GM12865 (cell line): ENCODE measurements around the gene PNLIPRP1.

Experiments
- DNase-seq: peaks from one replicate; pipeline ENCODE4 v3.0.0; 2010; ENCODE audit warnings: low read depth
- H3K4me3 ChIP-seq: 2 replicates; pipeline ENCODE4 v1.5.1; 2011; ENCODE audit warnings: mild to moderate bottlenecking, low read depth, low read length, control low read depth
- TF ChIP-seq, protein P1 (sequence below): IDR thresholded peaks from 2 replicates; pipeline ENCODE4 v1.5.1; 2011; ENCODE audit warnings: low read length, control low read depth, low read depth, inconsistent platforms; ENCODE audit not compliant: insufficient read depth; ENCODE audit errors: missing control alignments

The PNLIPRP1 gene

DNA sequence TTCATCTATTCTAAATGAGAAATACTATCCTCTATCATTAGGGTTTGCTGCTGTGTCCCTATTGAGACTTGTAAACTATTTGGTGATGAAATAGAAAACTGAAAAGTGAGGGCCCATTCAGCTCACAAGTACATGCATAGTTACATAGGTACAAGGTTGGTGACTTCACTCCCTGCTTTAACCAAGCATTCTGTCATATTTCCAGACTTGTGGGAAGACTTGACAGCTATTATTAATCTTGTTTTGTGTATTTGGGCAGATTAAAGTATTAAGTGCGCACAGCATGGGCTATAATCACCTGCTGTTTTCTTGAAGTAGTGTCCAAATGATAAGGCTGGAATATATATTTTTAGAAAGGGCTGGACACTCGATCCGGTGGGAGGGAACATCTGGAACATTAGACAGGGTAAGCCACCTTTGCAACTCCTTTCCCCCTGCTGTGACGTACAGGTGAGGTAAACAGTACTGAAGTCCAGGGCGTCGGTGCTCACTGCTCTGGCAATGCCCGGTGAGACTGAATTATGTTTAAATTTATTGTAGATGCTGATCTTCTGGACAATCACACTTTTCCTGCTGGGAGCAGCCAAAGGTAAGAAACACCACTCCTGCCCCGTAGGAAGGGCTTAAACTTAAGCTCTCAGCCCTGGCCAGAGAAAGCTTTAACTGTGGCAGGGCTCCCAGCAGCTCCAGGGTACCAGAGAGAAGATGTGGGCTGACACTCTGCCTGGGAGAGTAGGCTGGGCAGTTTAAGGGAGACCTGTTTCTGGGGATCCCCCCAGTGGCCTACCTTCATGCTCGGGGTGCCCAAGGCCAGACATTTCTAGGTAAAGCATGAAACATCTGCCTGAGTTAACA is at the start of gene PNLIPRP1:
Gene PNLIPRP1, plus strand, starts transcription at position 370 of the 855 bp plus-strand sequence. Its CDS starts 171 bp downstream, at position 541.
- H3K4me3 ChIP-seq, result no peak within 1 kb of the TSS
- no peak for DNase-seq
- TF ChIP-seq, protein P1, sequence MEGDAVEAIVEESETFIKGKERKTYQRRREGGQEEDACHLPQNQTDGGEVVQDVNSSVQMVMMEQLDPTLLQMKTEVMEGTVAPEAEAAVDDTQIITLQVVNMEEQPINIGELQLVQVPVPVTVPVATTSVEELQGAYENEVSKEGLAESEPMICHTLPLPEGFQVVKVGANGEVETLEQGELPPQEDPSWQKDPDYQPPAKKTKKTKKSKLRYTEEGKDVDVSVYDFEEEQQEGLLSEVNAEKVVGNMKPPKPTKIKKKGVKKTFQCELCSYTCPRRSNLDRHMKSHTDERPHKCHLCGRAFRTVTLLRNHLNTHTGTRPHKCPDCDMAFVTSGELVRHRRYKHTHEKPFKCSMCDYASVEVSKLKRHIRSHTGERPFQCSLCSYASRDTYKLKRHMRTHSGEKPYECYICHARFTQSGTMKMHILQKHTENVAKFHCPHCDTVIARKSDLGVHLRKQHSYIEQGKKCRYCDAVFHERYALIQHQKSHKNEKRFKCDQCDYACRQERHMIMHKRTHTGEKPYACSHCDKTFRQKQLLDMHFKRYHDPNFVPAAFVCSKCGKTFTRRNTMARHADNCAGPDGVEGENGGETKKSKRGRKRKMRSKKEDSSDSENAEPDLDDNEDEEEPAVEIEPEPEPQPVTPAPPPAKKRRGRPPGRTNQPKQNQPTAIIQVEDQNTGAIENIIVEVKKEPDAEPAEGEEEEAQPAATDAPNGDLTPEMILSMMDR, result no peak

DNA sequence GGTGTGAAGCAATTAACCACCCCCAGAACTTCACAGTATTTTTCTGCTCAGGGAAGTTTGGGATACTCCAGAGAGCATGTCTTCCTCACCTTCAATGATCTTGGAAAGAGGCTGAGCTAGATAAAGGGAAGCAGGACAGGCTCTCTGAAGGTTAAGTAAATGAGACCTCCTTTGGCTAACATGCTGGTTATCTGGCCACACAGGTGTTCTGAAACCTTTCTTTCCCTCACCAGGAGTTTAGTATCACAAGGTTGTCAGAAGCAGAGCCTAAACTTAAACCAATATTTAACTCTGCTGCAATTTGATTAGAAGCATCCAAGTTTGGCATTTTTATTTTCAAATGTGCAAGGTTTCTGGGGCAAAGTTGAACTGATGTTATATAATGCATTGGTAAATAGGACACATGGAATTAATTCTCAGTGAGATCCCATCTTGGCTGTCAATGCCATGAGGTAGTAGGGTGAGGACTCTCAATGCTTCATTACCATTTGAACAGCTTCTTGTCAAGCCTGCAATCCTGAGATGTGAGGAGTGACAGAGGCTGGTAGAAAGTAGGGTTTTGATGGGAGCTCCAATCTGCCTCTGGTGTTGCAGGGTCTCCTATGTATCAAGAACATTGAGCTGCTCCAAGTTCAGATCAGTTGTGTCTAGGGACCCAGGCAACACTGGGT is 48.6 kb upstream of the PNLIPRP1 start:
- no peak for DNase-seq
- H3K4me3 ChIP-seq, result no peak overlapping the region
- TF ChIP-seq, protein P1, result no peak

DNA sequence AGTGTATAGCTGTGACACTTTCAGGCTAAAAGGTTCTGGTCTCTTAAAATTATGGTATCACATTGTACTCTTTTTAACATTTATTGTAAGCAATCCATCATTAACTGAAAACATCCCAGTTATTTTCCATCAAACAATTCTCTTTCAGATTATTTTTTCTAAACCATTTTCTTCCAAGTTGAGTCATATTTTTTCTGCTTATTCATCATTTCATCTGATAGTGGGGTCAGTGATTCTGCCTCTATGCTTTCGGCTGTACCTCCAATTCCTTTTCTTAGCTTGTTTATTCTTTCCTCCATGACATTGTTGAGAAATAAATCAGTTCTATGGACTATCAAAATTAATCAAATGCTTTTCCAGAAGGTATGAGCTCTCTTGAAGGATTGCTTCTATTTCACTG is 45.6 kb upstream of the PNLIPRP1 start:
- H3K4me3 ChIP-seq, result no peak overlapping the region
- no peak for DNase-seq
- TF ChIP-seq, protein P1, result no peak

DNA sequence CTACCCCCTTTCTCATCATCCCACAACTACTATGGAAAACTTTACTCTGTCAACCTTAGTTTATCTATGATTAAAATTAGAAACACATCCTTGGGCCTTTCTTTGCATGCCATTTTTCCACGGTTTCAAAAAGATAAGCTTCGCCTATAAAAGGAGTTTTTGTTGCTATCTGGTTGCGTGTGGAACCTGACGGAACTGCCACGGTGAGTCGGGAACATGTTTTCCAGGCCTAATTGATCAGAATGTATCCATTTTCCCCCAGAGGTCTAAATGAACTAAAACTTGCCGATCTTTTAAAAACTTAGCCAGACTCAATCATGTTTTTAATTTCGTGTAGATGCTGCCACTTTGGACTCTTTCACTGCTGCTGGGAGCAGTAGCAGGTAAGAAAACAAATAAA is 45.0 kb upstream of the PNLIPRP1 start, which contains the start of gene PNLIP:
Gene PNLIP, plus strand, starts transcription at position 176 of the 400 bp plus-strand sequence. Its CDS starts 162 bp downstream, at position 338.
- TF ChIP-seq, protein P1, result no peak
- no peak for DNase-seq
- no peak within 1 kb of the TSS for H3K4me3 ChIP-seq

DNA sequence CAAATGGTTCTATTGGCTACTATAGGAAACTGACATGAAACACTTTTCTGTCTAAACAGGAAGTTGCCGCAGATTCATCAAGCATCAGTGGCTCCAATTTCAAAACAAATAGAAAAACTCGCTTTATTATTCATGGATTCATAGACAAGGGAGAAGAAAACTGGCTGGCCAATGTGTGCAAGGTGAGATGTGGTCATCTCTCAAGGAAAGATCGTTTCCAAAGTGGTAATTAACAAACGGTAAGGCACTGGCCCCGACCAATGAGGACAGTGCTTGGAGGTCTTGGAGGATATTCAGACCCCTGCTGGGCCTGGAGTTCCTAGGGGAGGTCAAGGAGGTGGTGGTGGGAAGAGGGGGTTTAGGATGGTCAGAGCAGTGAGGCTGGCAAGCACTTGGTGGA is 42.5 kb upstream of the PNLIPRP1 start:
- no peak for DNase-seq
- TF ChIP-seq, protein P1, result no peak
- H3K4me3 ChIP-seq, result no peak overlapping the region

DNA sequence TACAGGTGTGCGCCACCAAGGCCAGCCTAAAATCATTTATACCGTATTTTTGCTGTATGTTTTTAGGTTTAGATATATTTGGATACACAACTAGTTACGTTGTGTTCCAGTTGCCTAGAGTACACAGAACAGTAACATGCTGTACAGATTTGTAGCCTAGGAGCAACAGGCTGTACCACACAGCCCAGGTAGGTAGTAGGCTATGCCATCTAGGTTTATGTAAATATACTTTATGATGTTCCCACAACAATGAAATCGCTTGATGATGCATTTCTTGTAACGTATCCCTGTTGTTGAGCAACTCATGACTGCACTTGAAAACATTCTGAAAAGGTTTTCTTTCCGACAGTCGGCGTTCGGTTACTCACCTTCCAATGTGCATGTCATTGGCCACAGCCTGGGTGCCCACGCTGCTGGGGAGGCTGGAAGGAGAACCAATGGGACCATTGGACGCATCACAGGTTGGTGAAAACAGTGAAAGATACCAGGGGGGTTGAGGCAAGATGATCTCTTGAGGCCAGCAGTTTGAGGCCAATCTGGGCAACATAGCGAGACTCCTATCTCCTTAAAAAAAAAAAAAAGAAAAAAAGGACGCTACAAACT is 37.3 kb upstream of the PNLIPRP1 start:
- no peak for DNase-seq
- TF ChIP-seq, protein P1, result no peak
- no peak overlapping the region for H3K4me3 ChIP-seq
